Skeletal muscle tissue (tissue), 1 donor: ENCODE results near the gene GLT8D2. TPM values are rescaled to one million over a fixed set of nuclear protein-coding genes. Genes with fewer than 3 reads are reported as not detected.

ENCODE experiments used
- total RNA-seq: library from RNA; depleted of rRNA; stranded (reverse); fragments of >200 nt; gene quantifications from one replicate; pipeline ENCODE4 v1.2.3, GENCODE V29; 2014

Gene GLT8D2
- total RNA-seq, 1 donor from 2014 or later: 36.5 TPM

Other genes starting within 250 kb of the GLT8D2 start
- 9.9 TPM for gene NT5DC3, start 209.0 kb downstream of the GLT8D2 start, total RNA-seq
- 216 TPM for gene HSP90B1, start 119.8 kb downstream of the GLT8D2 start, total RNA-seq
- gene TDG, start 84.3 kb downstream of the GLT8D2 start, total RNA-seq: 27.1 TPM
- gene HCFC2, start 14.3 kb upstream of the GLT8D2 start, total RNA-seq: 32.9 TPM
- 8.9 TPM for gene NFYB, start 88.0 kb upstream of the GLT8D2 start, total RNA-seq
- 41.2 TPM for gene TXNRD1, start 165.6 kb upstream of the GLT8D2 start, total RNA-seq